ENCODE measurements around the gene FLACC1. TPM values are rescaled to one million over a fixed set of nuclear protein-coding genes. Genes with fewer than 3 reads are reported as not detected.
"Not testable (repeated sequence)": the region's sequence is repeated elsewhere in the genome, so short reads cannot be mapped to it uniquely, and the experiment has no call there.

The FLACC1 gene
- total RNA-seq, 4 donors from 2014 or later = 0.42 to 0.69 (median 0.59) TPM; not detected in 1

DNA sequence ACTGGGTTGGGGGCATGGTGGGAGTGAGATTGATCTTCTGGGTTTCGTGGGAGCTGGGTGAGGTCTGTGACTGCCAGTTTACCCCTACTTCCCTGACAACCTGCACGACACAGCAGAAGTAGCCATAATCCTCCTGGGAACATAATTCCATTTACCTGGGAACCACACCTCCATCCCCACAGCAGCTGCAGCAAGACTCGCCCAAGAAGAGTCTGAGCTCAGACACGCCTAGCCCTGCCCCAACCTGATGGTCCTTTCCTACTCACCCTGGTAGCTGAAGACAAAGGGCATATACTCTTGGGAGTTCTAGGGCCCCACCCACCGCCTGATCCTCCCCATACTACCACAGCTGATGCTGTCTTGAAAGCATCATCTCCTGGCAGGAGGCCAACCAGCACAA, 43.8 kb downstream of the FLACC1 start:
- intact Hi-C loops (cut with DNase I; ENCODE audit: low total_unique reads) = no loop called here
- DNase-seq (ENCODE audit: low spot score in 2 of 2) = no peak
- H3K4me3 ChIP-seq (ENCODE audit: low read depth, poor library complexity, severe bottlenecking) = no peak overlapping the region
- WGBS, 2 donors = 59 to 78% methylated on average over 4 to 5 of the region's 5 CpGs
- TF ChIP-seq CTCF (IDR thresholded peaks at IDR 0.05) (no peak), POLR2A (IDR thresholded peaks at IDR 0.05) (no peak)

DNA sequence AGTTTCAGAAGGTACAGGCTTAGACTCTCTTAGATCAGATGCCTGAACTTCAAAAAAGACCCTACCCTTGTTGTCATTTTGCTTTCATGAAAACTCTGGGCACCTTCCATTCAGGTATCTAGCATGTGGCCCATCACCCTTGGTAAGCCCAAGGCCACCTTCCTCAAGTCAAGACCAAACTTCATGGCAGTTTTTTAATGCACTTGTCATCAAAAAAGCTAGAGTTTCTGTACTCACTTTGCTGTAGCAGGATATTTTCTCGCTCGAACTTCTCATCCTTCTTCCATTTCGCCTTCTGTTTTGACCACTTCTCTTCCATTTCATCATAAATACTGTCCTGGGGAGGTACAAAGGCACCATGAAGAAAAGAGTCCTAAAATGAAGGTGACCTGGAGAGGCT, 48.2 kb downstream of the FLACC1 start:
- no peak overlapping the region for H3K4me3 ChIP-seq (ENCODE audit: low read depth, poor library complexity, severe bottlenecking)
- DNase-seq (ENCODE audit: low spot score in 2 of 2) = no peak
- no peak for TF ChIP-seq CTCF (IDR thresholded peaks at IDR 0.05)
- no peak for TF ChIP-seq POLR2A (IDR thresholded peaks at IDR 0.05)
- intact Hi-C loops (cut with DNase I; ENCODE audit: low total_unique reads) = no loop called here
- WGBS, 2 donors = 95 to 96% methylated on average over 3 of the region's 3 CpGs

DNA sequence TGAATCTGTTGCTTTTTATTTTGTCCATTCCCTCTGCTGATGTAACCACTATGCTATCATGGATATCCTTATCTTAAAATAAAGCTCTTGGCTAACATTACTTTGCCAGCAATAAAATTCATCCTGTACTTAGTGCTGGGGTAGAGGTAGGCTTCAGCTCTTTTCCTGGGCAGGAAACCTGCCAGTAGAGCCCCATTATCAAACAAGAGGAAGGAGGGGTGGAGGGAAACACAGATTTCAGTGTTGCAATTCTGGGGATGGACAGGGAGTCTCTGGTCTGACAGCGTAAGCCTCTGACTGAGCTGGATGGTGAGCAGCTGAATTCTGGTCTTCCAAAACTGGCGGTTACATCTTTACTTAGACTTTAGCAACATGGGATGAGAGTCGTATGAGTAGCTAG, 49.3 kb downstream of the FLACC1 start:
- intact Hi-C loops (cut with DNase I; ENCODE audit: low total_unique reads) = no loop called here
- WGBS, 2 donors = 95% methylated on average over 3 of the region's 3 CpGs
- no peak overlapping the region for H3K4me3 ChIP-seq (ENCODE audit: low read depth, poor library complexity, severe bottlenecking)
- no peak for DNase-seq (ENCODE audit: low spot score in 2 of 2)
- no peak for TF ChIP-seq CTCF (IDR thresholded peaks at IDR 0.05)
- TF ChIP-seq POLR2A (IDR thresholded peaks at IDR 0.05) = no peak

GRCh38 chr2:201299929-201300328, 57.2 kb downstream of the FLACC1 start:
- DNase-seq (ENCODE audit: low spot score in 2 of 2); intact Hi-C loops (cut with DNase I; ENCODE audit: low total_unique reads); H3K4me3 ChIP-seq (ENCODE audit: low read depth, poor library complexity, severe bottlenecking): not testable (repeated sequence)
- 92 to 94% methylated on average over 10 to 11 of the region's 11 CpGs for WGBS, 2 donors

GRCh38 chr2:201298462-201299052, 58.6 kb downstream of the FLACC1 start:
- WGBS, 2 donors = 28 to 58% methylated on average over 3 of the region's 3 CpGs
- intact Hi-C loops (cut with DNase I; ENCODE audit: low total_unique reads) = no loop called here
- H3K4me3 ChIP-seq (ENCODE audit: low read depth, poor library complexity, severe bottlenecking) = no peak overlapping the region
- TF ChIP-seq POLR2A (IDR thresholded peaks at IDR 0.05) = no peak
- no peak for TF ChIP-seq CTCF (IDR thresholded peaks at IDR 0.05)
- DNase-seq (ENCODE audit: low spot score in 2 of 2) = no peak

- H3K4me3 ChIP-seq (ENCODE audit: low read depth, poor library complexity, severe bottlenecking); intact Hi-C loops (cut with DNase I; ENCODE audit: low total_unique reads); DNase-seq (ENCODE audit: low spot score in 2 of 2): not testable (repeated sequence)
- WGBS, 2 donors = 88 to 95% methylated on average over 15 of the region's 15 CpGs
Measured at GRCh38 chr2:201290457-201291148, 66.5 kb downstream of the FLACC1 start.

DNA sequence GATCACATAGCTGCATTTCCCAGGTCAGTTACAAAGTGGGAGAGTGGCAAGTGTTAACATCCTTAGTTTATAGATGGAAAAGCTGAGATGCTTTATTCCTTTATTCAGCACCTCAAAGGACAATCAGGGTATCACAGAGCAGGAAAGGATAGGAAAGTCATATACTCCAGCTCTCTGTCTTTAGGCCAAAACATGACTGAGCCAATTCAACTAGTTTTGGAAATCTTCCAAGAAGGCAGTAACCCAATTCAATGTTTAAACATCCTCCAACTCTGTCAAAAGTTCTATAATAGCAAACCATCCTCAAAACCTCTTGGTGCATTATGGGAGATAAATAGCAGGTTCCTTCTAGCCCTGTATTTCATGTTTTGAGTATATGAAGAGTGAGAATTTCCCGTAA, 71.6 kb downstream of the FLACC1 start:
- no peak for DNase-seq (ENCODE audit: low spot score in 2 of 2)
- no peak overlapping the region for H3K4me3 ChIP-seq (ENCODE audit: low read depth, poor library complexity, severe bottlenecking)
- no peak for TF ChIP-seq CTCF (IDR thresholded peaks at IDR 0.05)
- TF ChIP-seq POLR2A (IDR thresholded peaks at IDR 0.05) = no peak
- WGBS, 2 donors = 87 to 93% methylated on average over 1 of the region's 1 CpG
- intact Hi-C loops (cut with DNase I; ENCODE audit: low total_unique reads) = no loop called here

Data from lower leg skin (tissue), 4 donors.